Left ventricle myocardium inferior (tissue), 1 donor: ENCODE results near the gene HENMT1. TPM values are rescaled to one million over a fixed set of nuclear protein-coding genes. Genes with fewer than 3 reads are reported as not detected.
"Not testable (repeated sequence)": the region's sequence is repeated elsewhere in the genome, so short reads cannot be mapped to it uniquely, and the experiment has no call there.

Experiments used
- DNase-seq: peaks from one replicate; pipeline ENCODE4 v3.0.0-alpha.2; 2020
- H3K27ac ChIP-seq: fragments of 200-600 bp; replicated peaks from 2 replicates; pipeline ENCODE4 v1.8.0; 2021
- H3K27me3 ChIP-seq: fragments of 200-600 bp; 2 replicates; pipeline ENCODE4 v1.8.0; 2021; ENCODE audit warnings: low read depth
- H3K36me3 ChIP-seq: fragments of 200-600 bp; 2 replicates; pipeline ENCODE4 v1.8.0; 2021
- H3K4me1 ChIP-seq: fragments of 200-600 bp; 2 replicates; pipeline ENCODE4 v1.8.0; 2021
- H3K4me3 ChIP-seq: fragments of 200-600 bp; 2 replicates; pipeline ENCODE4 v1.8.0; 2021; ENCODE audit warnings: mild to moderate bottlenecking, moderate library complexity
- H3K9me3 ChIP-seq: fragments of 200-600 bp; replicated peaks from 2 replicates; pipeline ENCODE4 v1.8.0; 2021
- CTCF ChIP-seq: fragments of 200-600 bp; IDR thresholded peaks from 2 replicates; pipeline ENCODE4 v1.8.0; 2021; ENCODE audit warnings: antibody characterized with exemption, mild to moderate bottlenecking, borderline replicate concordance
- intact Hi-C: fragments of 100-400 bp; cut with micrococcal nuclease; formaldehyde crosslinking; loops from one replicate; pipeline ENCODE4 v1.11.0; 2022
- total RNA-seq: library from RNA; stranded (reverse); fragmentation: NEBNext Ultra II Directional; extraction: Animal tissue kit (Norgen Biotek cat#: 25700); gene quantifications from one replicate; pipeline ENCODE4 v1.2.1, GENCODE V29; 2021
- donor health status: DM: no; HTN: yes; CAD: no; lungs with severe emphysema.

HENMT1 gene
- total RNA-seq, 1 donor from 2014 or later = 1.4 TPM

- Histone ChIP-seq H3K9me3 (no peaks in the 10 kb centered on the region), H3K27ac (no peak overlapping the region), H3K4me1 (no peaks in the 10 kb centered on the region), H3K4me3 (no peak overlapping the region), H3K27me3 (peaks cover 11% of the 10 kb centered on the region), H3K36me3 (no peaks in the 10 kb centered on the region)
- no peak for TF ChIP-seq CTCF
- DNase-seq = no peak
- intact Hi-C loops = no loop called here
These were observed 7.9 kb upstream of the HENMT1 start for GRCh38 chr1:108668777-108669176.

GRCh38 chr1:108667422-108667821 is 6.5 kb upstream of the HENMT1 start:
- H3K9me3 ChIP-seq, H3K27ac ChIP-seq, intact Hi-C loops, H3K36me3 ChIP-seq, H3K4me3 ChIP-seq, DNase-seq, H3K4me1 ChIP-seq: not testable (repeated sequence)
- peaks cover 11% of the 10 kb centered on the region for H3K27me3 ChIP-seq

GRCh38 chr1:108665771-108666170 is 4.9 kb upstream of the HENMT1 start:
- DNase-seq = no peak
- Histone ChIP-seq H3K27ac (no peak overlapping the region), H3K4me3 (no peak overlapping the region), H3K36me3 (no peaks in the 10 kb centered on the region), H3K27me3 (peaks cover 4% of the 10 kb centered on the region), H3K9me3 (no peaks in the 10 kb centered on the region), H3K4me1 (peaks cover 6% of the 10 kb centered on the region)
- TF ChIP-seq CTCF = no peak
- intact Hi-C loops = no loop called here

GRCh38 chr1:108665067-108665466 is 4.2 kb upstream of the HENMT1 start:
- intact Hi-C loops = no loop called here
- DNase-seq = no peak

GRCh38 chr1:108664481-108664880 is 3.6 kb upstream of the HENMT1 start:
- no peak for DNase-seq
- Histone ChIP-seq H3K4me1 (peaks cover 6% of the 10 kb centered on the region), H3K27ac (no peak overlapping the region), H3K27me3 (no peaks in the 10 kb centered on the region), H3K9me3 (no peaks in the 10 kb centered on the region), H3K4me3 (no peak overlapping the region), H3K36me3 (no peaks in the 10 kb centered on the region)
- no peak for TF ChIP-seq CTCF
- intact Hi-C loops = no loop called here

More at GRCh38 chr1:108665067-108665466, 4.2 kb upstream of the HENMT1 start:
- no peak overlapping the region for H3K27ac ChIP-seq
- peaks cover 3% of the 10 kb centered on the region for H3K27me3 ChIP-seq
- no peak for TF ChIP-seq CTCF
- peaks cover 6% of the 10 kb centered on the region for H3K4me1 ChIP-seq
- no peak overlapping the region for H3K4me3 ChIP-seq
- H3K36me3 ChIP-seq = no peaks in the 10 kb centered on the region
- H3K9me3 ChIP-seq = no peaks in the 10 kb centered on the region

GRCh38 chr1:108663074-108663473 is 2.2 kb upstream of the HENMT1 start:
- Histone ChIP-seq H3K27me3 (no peaks in the 10 kb centered on the region), H3K9me3 (no peaks in the 10 kb centered on the region), H3K4me3 (no peak overlapping the region), H3K4me1 (peaks cover 6% of the 10 kb centered on the region), H3K36me3 (no peaks in the 10 kb centered on the region), H3K27ac (no peak overlapping the region)
- TF ChIP-seq CTCF = no peak
- no peak for DNase-seq
- intact Hi-C loops = no loop called here
